HG03342 (cell line): Measurements from ENCODE around the gene CLDN14.

Experiments
- ATAC-seq: cut with Tn5 transposase; IDR thresholded peaks from one replicate; pipeline ENCODE4 v1.9.1; 2021; ENCODE audit warnings: mild to moderate bottlenecking, moderate library complexity; ENCODE audit not compliant: unreplicated experiment

The CLDN14 gene

GRCh38 chr21:36479415-36480402 is at the start of gene CLDN14:
Gene CLDN14, minus strand, starts transcription at chr21:36480122. Its CDS starts 18,427 bp downstream, at chr21:36461695.
- no peak for ATAC-seq

- ATAC-seq = no peak
Observed at GRCh38 chr21:36528716-36529115, 48.8 kb upstream of the CLDN14 start.

GRCh38 chr21:36527317-36527716 is 47.4 kb upstream of the CLDN14 start:
- ATAC-seq = no peak

GRCh38 chr21:36526104-36526503 is 46.2 kb upstream of the CLDN14 start:
- no peak for ATAC-seq

GRCh38 chr21:36524477-36524876 is 44.6 kb upstream of the CLDN14 start:
- ATAC-seq = no peak

GRCh38 chr21:36522219-36522808 is 42.4 kb upstream of the CLDN14 start:
- no peak for ATAC-seq

- no peak for ATAC-seq
Observed at GRCh38 chr21:36518883-36519492, 39.1 kb upstream of the CLDN14 start.

- no peak for ATAC-seq
Observed at GRCh38 chr21:36517366-36518075, 37.6 kb upstream of the CLDN14 start.

GRCh38 chr21:36516281-36516680 is 36.4 kb upstream of the CLDN14 start:
- ATAC-seq = no peak

- no peak for ATAC-seq
Observed at GRCh38 chr21:36513430-36513829, 33.5 kb upstream of the CLDN14 start.

- ATAC-seq = no peak
Observed at GRCh38 chr21:36512971-36513370, 33.0 kb upstream of the CLDN14 start.

GRCh38 chr21:36511484-36512220 is 31.7 kb upstream of the CLDN14 start:
- ATAC-seq = no peak

GRCh38 chr21:36510911-36511310 is 31.0 kb upstream of the CLDN14 start:
- ATAC-seq = no peak

GRCh38 chr21:36509973-36510664 is 30.2 kb upstream of the CLDN14 start:
- no peak for ATAC-seq

- ATAC-seq = no peak
Observed at GRCh38 chr21:36508948-36509347, 29.0 kb upstream of the CLDN14 start.

GRCh38 chr21:36507397-36508018 is 27.6 kb upstream of the CLDN14 start:
- ATAC-seq = no peak

- no peak for ATAC-seq
Observed at GRCh38 chr21:36506482-36506881, 26.6 kb upstream of the CLDN14 start.

GRCh38 chr21:36504067-36505058 is 24.4 kb upstream of the CLDN14 start:
- no peak for ATAC-seq
